GM21619 (cell line): Measurements from ENCODE around the gene IFNG-AS1.

Experiments
- ATAC-seq: cut with Tn5 transposase; IDR thresholded peaks from one replicate; pipeline ENCODE4 v1.9.1; 2021; ENCODE audit not compliant: unreplicated experiment

The IFNG-AS1 gene

DNA sequence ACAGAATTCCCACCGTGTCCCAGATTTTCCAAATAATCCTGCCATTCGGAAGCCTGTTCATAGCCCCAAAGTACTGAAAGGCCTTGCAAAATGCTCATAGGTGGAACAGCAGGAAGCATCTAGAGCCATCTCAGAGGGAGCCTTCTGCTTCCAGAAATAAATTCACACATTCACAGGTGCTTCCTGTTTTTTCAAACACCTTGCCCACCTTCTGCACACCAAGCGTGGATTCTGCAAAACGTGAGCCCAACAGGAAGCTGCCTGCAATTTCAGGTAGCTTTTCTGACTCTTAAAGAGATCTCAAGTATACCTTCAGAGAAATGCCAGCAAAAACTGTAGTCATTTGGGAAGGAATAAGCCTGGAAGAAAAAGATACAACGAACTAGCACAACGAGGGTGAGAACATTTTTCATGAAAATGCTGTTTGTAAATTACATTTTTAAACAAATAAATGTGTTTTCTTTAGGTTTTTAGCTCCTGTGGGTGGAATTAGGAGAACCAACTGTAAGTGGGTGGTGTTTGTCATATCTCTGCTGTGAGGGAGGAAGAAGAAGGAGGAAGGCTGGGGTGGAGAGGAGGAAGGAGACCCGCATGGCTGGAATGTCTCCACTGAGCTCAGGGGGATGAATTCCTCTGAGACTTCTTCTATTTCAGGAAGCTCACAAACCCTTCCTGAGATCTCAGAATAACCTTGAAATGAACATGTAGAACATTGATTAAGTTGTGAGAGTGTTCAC is at the start of gene IFNG-AS1:
IFNG-AS1 (plus strand) TSS at position 264 of the 737 bp plus-strand sequence.
- peak; percentile 41 for ATAC-seq

DNA sequence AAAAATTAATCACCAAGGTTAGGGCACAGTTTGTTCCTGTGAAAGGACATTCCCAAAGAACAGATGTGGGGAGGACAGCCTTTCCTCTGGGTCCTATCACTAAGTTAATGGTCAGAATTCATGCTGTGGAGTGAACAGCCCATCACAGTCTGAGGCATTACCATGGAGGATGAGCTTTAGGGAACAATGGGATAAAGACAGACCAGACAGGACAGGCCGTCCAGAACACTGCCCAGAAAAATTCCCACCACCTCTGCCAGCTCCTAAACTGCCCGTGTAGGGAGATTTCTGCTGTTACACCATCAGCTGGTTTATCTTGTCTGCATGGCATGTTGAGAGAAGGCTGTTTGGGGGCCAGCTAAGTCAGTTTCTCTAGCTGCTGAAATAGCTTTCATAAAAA is 49.6 kb upstream of the IFNG-AS1 start:
- ATAC-seq = no peak

DNA sequence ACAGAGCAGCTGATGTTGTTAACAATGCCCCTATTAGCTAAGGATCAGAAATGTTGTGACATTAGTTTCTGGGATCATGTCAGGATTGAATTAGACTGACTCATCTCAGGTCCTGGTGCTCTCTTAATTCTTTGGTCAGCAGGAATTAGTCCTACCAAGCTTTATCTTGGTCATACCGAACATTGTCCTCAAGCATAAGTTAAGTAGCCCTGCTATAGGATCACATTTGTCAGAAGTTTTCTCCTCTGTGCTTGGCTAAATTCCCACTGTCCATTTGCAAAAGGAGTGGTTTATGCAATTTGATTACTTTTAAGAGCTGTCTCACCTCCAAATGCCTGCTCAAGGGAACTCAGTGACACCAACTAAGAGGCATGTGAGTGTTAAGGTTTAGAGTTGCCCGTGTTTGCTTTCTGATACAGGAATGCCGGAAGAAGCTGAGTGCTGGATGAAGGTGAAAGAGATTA is 48.4 kb upstream of the IFNG-AS1 start:
- ATAC-seq = no peak

DNA sequence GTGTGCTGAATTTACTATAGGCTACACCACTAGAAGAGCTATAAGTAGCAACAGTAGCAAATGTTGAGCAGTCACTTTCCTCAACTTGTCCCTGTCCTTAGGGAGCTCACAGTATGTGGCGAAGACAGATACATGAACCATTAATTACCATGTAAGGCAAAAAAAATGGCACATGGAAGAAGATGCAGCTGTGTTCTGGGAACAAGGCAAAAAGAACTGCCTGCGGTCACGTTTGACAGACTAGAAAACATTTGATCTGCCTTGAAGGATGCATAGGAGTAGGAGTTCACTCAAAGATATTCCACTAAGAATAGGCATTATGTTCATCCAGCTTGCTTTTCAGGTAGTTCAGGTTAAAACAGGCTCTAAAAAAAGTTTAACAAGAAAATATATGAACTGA is 46.5 kb upstream of the IFNG-AS1 start:
- no peak for ATAC-seq

DNA sequence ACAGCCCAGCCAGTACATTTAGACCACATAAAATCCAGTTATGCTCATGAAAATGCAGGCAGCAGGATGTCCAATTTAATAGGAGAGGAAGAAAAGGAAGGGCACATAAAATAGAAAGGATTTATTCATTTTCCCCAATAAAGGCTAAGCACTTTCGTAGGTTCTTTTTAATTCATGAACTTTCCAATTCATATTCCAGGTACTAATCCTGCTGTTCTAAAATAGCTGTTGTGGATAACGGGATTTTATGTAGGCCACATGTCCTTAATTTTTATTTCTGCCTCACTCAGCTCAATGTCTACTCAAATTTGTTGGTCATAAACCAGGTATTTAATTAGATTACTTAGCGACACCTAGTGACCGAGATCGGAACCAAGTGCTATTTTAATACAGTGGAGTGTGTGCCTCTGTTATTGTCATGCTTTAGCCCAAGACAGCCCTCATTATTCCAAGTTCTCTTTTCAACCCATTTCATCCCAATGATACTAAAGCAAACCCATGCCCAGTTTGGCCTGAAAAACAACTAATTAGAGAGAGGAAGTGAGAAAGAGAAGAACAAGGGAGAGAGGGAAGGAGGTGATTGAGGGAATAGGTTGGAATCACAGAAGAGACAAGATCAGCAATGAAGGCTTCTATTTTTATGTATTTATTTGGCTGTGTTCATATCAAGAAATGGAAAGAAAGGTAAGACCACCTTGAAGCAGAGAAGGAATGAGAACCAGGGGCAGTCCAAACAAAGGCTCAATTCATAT is 45.9 kb upstream of the IFNG-AS1 start:
- peak; percentile 75 for ATAC-seq

DNA sequence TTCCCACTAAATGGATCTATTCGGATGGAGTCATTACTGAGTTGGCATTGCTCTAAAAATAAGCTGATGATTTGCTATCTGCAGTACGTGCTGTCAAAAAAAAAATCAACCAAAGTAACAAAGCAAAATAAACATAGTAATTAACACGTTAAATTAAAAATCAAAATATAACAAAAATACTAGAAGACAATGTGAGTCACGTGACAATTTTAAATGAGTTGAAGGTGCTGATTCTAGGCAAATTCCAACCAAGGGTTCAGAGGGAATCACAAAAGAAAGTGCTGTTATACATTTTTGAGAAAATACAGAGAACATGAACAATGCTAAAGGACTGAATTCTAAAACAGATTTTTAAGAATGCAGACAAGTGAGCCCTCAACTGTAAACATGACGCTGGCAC is 45.2 kb upstream of the IFNG-AS1 start:
- ATAC-seq = no peak

DNA sequence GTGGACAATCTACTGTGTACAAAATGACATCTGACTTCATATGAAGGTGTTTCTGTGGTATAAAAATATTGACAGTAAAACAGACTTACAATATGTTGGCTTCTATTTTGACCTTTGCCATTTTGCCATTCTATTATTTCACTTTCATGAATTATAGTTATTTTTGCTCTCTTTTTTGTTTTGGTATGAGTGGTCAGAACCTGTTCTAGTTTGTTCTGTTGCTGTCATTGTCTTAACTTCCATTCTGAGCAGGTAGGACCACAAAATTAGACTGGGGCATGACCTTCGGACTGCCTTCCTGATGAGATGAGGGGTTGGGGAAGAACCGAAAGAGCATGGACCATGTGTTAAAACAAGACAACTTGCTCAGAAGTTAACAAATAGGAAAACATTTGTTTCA is 36.5 kb upstream of the IFNG-AS1 start:
- ATAC-seq = no peak

DNA sequence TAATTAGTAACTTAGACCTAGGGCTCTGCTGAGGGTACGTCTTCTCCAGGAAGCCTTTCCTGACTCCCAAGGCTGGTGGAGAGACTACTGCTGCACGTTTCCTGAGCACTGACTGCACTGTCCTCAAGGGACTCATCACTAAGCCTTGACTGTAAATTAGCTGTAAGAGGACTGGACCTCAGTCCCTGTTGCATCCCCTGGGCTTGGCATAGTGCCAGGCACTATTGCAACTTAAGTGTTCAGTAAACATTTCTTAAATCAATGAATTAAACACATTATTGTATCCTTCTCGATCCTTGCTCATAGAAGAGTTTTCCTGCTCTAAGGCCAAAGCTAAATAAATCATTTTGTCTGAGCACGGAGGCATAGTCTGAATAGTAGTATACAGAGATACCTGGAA is 31.9 kb upstream of the IFNG-AS1 start:
- no peak for ATAC-seq

DNA sequence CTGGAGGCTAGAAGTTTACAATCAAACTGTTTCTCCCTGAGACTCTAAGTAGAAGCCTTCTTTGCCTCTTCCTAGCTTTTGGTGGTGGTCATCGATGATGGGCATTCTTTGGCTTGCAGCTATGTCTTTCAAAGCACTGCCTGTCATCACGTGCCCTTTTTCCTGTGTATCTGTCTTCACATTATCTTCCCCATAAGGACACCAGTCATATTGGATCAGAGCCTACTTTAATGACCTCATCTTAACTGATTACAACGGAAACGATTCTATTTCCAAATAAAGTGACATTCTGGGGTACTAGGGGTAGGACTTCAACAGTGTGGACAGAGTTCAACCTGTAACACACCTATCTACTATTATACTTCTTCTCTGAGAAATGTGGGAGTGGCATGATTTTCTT is 31.1 kb upstream of the IFNG-AS1 start:
- ATAC-seq = no peak

DNA sequence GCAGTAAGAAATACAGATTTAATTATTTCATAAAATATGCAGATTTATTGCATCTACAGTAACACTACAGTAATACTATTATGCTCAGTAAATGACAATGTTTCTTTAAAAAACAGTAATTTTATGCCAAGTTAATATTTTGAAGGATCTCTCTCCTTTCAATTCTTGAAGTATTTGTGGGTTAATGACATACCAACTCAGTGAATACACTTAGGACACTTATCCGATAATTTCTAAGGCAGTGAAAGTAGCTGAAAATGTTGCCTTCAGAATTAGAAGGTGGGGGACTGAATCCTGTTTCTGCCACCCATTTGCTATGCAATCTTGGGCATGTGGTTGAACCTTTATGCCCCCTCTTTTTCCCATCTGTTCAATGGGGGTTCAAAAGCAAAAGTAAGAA is 24.8 kb upstream of the IFNG-AS1 start:
- ATAC-seq = no peak

DNA sequence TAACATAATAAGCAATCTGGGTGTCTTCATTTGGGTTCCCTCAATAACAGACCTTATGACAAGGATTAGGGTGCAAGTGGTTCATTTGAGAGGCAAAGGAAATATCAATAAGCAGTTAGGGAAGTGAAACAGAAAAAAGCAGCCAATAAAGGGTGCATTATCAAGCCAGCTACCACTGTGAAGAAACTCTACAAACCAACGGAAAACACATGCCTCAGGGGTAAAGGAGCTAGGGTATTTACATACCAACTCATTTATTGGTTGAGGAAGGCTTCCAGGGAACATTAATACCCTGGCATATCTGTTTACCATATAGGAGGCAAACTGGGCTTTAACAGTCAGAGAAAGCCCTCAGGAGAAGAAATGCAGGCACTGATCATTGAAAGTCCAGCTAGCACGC is 22.7 kb upstream of the IFNG-AS1 start:
- peak; percentile 64 for ATAC-seq

DNA sequence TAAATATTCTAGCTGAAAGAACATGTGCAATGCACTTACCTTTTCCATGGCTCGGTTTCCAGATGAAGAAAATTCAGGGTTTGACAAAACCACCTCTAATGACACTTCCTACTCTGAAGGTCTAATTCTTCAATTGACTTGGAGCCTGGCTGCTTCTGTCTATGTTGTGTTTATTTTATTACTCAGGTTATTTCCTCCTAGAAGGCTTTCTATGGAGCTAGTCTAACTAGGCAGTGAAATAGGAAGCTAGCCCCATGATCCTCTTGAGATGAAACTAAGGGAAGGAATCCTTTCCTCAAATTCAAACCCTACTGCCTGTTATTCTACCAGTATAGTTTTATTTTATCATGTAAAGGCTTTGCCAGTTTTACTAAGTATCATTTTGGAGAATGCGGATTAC is 20.9 kb upstream of the IFNG-AS1 start:
- no peak for ATAC-seq

DNA sequence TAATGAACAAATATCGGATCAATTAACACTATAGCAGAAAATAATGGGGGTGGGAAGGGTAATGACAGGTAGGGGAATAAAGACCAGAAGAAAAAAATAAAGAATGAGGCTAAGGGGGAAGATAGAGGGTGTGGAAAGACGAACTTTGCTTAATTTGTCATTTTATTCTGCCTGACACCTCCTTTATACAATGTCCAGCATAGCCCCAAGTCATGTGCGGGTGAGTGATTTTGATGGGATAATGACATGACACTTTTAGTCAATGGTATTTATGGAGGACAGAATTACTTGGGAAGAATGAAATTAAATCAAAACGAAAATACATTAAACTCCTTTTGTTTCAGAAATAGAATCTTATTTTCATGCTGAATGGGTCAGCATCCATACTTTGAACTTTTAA is 20.5 kb upstream of the IFNG-AS1 start:
- no peak for ATAC-seq

DNA sequence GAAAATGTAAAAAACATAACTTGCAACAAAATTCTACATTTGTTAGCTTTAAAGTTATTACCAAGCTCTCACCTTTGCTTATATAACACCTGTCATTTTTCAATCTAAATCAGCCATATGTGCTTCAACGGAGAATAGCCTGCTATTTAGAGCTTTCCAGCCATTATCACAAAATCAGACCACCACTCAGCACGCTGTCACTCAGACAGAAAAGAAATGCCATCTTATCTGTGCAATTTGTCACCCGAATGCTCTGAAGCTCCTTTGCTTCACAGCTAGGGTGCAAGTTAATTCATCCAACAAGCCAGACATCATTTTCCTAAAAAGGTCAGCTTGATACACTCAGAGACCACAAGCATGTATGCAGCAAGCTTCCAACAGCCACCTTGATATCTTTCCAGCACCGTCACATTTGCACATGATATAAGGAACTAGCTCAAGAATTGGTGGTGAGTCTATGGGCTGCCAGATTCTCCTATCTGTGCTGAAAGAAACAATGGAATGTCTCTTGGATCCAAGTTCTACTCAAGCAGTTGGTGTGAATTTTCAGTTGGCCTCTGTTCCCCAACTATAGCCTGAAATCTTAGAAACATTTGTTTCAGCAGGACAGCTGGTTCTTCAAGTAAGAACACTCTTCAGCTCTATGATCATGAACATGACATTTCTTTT is 20.0 kb upstream of the IFNG-AS1 start:
- ATAC-seq = no peak

DNA sequence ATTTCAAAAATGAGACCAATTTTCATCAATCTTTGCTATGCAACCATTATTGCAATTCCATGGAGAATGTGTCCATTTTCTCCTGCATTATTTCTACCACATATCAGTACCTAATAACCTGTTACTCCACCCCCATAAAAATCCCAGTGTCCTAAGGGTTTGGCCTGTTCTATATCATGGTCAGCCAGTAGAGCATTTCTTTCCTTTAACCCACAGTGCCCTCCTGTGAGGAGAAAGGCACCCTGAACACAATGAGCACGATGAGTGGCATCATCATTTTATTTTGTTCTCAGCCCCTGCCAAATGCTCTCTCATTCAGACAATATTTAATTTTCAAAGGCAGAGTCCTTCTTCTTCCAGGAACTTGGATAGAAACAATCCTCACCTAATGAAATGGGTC is 11.6 kb upstream of the IFNG-AS1 start:
- no peak for ATAC-seq

DNA sequence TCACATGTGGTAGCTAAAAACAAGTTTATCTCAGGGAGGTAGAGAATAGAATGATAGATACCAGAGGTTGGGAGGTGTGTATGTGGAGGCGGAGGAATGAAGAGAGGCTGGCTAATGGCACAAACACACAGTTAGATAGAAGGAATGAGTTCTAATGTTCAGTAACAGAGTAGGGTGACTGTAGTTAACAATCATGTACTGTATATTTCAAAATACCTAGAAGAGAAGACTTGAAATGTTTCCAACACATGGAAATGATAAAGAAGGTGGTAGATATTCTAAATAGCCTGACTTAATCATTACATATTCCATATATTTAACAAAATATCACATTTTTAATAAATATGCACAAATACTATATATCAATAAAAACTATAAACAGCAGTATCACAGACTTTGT is 8.9 kb upstream of the IFNG-AS1 start:
- ATAC-seq = no peak

DNA sequence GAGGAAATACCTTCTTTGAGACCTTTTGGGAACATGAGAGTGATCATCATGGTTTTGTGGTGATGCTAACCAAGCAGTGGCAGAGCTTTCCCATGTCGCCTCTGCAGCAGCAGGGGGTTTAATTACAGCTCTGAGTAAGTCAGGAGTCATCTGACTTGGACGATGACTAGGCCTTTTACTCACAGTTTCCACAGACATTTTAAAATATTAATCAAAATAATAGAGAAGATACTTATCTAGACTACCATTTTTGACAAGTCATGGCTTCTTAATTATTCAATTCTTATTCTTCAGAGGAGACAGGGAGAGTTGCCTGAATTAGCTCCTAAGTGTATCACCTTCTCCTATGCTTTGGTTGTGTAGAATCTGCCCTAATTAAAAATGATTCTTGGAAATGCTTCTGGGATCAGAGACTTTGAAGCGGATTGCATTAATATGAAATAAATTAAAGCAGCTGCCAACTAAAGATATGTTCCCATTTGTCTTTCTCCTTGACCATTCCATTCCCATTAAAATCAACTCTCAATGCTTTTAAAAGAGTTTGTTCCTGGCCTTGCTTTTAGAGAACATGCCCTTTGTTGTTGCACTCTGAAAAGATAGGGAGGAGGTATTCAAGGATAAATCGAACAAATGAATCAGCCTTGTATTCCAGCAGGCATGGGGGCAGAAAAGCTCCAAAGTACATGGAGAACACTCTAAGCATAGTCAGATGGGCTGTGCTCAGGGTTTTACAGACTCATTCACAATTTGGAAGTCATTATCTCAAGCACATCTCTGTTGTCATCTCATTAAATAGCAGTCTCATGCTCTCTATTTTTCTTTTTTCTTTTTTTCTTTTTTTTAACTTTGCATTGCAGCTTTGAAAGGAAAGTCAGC is 7.7 kb upstream of the IFNG-AS1 start:
- no peak for ATAC-seq

DNA sequence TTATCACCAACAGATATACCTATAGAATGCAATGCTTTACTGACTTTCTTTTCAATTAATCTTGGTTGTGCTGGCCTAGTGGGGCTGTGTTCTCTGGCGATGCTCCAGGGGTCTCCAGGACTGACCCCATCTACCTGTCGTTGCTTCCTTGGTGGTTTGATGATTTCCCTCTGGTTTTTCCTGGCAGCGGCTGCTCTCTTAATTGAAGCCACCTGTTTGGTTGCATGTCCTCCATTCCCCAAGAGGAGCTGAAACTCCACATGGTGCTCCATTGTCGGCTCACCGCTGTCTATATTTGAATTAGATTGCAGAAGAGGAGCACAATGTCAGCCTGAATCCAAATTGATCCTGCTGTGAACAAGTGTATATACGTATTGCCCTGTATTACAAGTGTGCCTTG is 7.1 kb upstream of the IFNG-AS1 start:
- no peak for ATAC-seq

DNA sequence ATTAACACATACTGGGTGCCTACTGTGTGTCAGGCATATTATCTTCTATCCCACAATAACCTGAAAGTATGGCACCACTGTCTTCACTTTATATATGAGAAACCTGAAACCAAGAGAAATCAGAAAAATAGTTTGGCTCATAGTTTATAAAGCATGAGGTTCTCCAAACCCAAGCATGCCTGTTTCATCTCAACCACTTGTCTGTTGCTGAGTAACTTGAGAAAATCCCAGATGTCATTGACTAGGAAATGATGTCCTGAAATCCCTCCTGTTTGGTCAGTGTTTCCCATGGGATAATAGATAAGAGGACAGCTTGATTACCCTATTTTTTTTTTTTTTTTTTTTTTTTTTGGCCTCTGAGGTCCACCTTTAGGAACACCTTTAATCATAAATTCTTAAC is 2.6 kb upstream of the IFNG-AS1 start:
- no peak for ATAC-seq

DNA sequence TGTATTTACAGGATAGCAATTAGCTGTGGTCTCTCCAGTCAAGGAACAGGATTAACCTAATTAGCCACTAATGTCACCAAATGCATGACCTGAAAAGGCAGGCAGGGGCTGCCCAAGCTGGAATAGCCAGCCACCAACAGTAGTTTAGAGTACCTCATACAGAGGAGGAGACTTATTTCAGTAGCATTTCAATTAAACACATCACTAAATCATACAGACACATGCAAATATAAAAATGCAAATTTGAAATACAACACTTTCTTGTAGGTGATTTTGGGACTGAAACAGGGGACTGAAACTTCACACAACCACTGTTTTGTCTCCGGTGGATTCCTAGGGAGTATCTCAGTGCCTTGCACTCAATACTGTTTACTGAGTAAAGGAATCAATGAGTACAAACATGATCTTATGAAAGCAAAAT is 636 bp upstream of the IFNG-AS1 start:
- peak; percentile 69 for ATAC-seq

DNA sequence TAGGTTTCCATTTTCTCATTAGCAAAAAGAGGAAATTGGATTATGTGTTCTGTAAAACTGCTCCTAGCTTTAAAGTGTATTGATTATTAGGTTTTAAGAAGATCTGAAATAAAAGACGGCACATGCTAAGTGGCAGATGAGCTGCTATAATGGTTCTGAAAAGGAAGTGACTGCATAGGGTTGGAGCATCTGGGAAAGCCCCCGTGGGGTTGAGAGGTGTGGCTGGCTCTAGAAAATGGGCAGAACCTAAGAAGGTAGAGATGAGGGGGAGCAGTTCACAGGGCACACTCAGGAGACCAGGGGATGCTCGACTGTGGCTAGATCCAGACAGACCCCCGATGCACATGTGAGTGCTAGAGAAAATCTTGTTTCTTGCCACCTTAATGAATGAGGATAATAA is 1.9 kb downstream of the IFNG-AS1 start:
- peak; percentile 60 for ATAC-seq
